ENCODE results near the gene CASD1.

CASD1 gene

DNA sequence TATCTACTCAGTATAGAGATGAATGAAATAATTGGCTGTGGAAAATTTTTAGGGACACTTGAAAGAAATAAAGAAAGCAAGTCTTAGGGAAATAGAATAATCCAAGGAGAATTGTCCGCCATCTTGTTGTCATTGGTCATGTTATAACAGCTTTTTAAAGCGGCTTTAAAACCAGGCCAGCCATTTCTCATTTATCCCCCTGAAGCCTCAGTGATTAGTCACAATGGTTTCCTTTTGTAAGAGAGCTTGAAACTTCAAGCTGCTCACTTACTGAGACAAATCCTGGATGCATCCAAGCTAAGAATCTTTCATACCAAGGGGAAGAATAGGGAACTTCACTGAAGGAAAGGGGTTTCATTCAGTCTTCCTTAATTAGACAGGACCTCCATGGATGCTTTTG, 78.5 kb downstream of the CASD1 start:
- DNase-seq (ENCODE audit: low spot score), result no peak

DNA sequence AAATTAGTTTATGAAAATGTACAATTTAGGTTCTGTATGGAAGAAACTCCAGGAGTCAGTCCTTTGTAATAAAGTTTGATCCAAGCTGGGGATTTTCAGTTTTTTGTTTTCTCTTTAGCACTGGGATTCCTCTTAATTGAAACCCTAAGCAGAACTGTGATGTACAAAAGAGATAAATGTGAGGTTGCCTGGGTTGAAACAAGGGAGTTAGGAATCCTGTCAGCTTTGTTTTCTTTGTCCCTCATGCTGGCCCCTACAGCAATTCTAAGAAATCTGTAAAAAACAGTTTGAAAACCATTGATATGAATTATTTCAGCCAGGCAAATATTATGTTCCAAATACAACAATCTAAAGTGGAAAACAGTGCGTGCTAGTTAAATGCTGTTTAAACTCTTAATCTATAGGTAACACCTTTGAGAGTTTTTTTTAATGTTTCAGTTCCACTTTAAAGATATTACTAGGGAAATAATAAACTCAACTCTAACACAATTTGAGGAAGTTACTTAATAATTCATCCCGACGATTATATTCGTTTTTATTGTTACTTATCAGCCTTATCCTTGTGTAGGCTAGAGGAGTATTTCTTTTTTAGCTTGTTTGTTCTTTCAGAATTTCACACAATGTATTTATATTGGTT, 81.0 kb downstream of the CASD1 start:
- DNase-seq (ENCODE audit: low spot score), result no peak

DNA sequence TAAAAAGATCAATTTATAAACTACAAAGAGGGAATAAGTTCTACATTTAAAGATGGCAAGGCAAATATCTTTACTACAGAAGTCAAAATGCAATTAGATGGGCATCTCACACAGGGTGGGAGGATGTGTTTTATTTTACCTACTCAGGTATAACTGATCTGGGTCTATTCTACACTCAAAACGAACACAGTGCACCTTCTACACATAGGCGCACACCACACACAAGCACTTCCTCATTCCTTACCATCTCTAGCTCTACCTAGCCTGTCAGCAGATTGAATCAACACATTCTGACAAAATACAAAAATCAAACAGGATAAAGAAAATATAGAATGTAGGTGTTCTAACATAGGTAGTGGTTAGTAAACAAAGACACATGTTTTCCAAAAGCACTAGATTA, 81.6 kb downstream of the CASD1 start:
- no peak for DNase-seq (ENCODE audit: low spot score)

DNA sequence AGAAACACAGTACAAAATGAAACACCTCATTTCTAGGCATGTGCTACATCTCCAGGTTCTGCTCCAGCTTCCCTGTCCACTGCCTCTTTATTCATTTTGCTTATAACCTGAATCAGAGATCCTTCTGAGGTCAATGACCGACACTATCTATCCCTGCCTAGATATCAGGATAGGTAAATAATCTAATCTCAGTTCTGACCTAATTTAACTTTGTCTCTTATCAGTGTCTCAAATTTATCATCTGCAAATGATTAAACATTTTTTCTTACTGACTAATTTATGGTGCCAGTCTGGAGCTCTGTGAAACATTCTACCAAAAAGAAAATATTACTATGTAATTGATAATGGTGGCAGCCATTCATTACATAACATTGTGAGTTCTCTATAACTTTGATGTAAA, 85.3 kb downstream of the CASD1 start:
- DNase-seq (ENCODE audit: low spot score), result no peak

DNA sequence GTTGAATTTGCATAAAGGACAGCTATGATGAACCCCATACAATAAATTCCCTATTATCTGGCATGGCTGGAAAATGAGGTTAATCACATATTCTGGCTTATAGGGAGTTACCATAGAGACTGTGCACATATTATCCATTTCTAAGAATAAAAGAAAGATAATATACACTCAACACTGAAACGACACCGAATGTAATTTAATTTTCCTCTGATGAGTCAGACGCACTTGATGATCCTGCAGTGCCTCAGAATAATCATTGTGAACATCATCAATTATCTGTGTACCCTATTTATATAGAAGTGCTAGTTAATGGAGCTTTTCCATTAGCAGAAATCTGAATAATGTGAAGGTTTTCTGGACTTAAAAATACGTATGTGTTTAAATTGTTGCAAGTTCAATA, 86.1 kb downstream of the CASD1 start:
- no peak for DNase-seq (ENCODE audit: low spot score)

DNA sequence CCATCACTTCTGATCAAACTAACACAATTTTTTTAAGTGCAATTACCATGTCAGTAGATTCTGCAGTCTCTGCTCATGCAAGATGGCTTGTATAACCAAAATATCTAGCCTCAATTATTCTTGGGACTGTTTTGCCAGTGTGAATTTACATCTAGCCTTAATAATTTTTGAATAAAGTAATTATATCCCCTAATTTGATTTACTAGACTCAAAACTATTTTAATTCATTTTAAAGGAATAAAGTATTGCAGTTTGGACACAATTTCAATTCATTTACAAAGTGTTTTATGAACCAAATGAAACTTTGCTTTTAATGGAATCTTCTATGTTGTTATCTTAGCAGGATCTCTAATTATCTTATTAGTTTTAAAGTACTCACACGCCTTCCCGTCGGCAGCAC, 90.7 kb downstream of the CASD1 start:
- DNase-seq (ENCODE audit: low spot score), result no peak

DNA sequence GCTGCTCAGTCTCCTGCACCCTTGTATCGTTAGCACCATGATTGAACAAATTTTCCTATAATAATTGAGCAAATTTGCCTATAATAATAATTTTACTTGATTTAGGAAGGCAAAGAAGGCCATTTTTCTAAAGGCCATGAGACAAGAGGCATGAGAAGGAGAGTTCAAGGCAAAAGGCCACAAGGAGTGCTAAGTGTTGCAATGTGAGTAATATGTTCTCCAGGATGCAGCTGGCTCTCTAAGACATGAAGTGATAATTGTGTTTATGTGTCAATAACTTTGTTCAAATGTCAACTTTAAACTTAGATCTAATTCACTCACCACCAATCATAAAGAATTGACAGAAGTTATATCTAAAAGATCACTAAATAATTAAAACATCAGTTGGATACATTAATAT, 92.6 kb downstream of the CASD1 start:
- no peak for DNase-seq (ENCODE audit: low spot score)

DNA sequence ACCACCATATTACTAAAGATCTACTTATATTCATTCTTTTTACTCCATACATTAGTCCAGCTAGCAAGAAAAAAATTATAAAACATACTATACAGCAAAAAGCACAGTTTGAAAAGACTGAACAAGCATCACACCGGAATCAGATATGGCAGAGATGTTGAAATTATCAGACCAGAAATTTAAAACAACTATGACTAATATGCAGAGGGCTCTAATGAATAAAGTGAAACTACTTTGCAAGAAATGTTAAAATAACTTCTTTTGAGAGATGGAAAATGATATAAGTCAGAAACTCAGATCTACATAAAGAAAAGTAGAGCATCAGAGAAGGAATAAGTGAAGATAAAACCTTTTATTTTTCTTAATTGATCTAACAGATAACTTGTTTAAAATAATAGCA, 95.4 kb downstream of the CASD1 start:
- DNase-seq (ENCODE audit: low spot score), result no peak
